ENCODE measurements around the gene ISG20L2. TPM values are rescaled to one million over a fixed set of nuclear protein-coding genes. Genes with fewer than 3 reads are reported as not detected.
A peak's percentile ranks its signal among the peaks of the same experiment; 100 is the strongest.

Gene ISG20L2
- total and polyA plus RNA-seq, 7 donors: 12.0 to 23.4 (median 17.0) TPM

DNA sequence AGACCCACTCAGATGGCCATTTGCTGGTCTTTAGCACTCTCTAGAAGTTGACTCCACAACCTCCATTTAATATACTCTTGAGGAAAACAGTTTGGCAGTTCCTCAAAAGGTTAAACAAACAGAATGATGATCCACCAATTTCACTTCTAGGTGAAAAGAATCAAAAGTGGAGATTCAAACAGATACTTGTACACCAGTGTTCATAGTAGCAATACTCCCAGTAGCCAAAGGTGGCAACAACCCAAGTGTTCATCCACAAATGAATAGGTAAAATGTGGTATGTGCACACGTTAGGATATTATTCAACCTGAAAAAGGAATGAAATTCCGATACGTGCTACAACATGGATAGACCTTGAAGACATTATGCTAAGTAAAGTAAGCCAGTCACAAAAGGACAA, 45.0 kb upstream of the ISG20L2 start:
- 91 to 92% methylated on average over 3 of the region's 3 CpGs for WGBS, 2 donors
- DNase-seq: no peak
- Histone ChIP-seq H3K9me3 (no peaks in the 10 kb centered on the region), H3K4me1 (peaks cover 0 to 81% (median 68%) of the 10 kb centered on the region in 4 donors), H3K27me3 (no peaks in the 10 kb centered on the region), H3K36me3 (peaks cover 0 to 18% (median 6%) of the 10 kb centered on the region in 4 donors), H3K4me3 (no peak overlapping the region), H3K27ac (peak overlapping the region in 2 of 4 donors; percentile 10 to 27)
- intact Hi-C loops (cut with DNase I): no loop called here
- TF ChIP-seq CTCF (IDR thresholded peaks at IDR 0.05) (peak in 1 of 4 experiments; percentile 6), POLR2A (IDR thresholded peaks at IDR 0.05) (no peak), EP300 (IDR thresholded peaks at IDR 0.05) (no peak)

DNA sequence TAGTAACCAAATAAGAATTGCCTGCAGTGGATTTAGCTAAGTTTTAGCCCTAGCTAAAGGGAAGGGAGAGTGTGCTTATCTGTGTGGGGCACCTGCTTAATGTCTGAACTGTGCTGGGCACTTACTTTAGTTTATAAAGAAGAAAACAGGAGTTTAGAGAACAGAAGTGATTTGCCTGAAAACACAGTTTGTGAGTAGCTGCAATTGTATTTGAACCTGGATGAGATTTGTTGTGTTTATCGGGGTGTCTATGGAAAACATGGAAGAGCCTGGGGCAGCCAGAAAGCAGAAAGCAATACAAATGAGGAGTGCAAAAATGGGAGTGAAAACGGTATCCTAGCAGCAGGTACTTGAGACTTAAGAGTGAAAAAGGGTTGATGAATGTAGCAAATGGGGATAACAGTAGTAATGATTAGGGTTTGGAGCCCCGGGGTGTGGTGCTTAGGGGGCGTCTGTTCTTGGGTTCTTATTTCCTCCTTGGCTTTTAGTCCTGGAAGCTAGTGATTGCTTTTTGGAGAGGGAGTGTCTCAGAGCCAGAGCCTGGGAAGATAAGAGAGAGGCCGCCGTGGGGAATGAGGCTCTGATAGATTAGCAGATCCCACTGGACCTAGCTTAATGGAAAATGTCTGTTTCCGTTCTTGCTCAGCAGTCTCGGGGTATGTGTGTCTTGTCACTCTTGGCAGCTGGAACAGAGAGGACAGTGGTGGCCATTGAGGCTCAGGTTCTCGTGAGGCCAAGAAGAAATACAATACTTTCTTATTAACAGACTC, 44.3 kb upstream of the ISG20L2 start:
- 47 to 67% methylated on average over 9 of the region's 9 CpGs for WGBS, 2 donors
- H3K27me3 ChIP-seq: no peaks in the 10 kb centered on the region
- no peak overlapping the region for H3K4me3 ChIP-seq

DNA sequence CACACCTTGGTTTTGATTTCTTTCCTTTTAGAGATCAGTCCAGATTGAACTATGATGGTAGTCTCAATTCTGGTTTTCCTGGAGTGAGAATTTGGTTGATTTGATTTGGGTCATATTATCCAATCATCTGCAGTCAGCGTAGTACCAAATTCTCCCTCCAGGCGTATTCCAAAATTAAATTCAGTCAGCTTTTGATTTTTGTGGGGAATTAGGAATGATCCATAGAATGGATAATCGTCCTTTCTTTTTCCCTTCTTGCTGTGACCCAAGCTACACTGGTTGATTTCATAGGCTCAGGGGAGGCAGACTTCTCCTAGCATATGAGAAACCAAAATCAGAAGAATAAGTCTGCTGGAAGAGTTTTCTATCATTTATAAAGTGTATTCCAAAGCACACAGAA, 43.7 kb upstream of the ISG20L2 start:
- intact Hi-C loops (cut with DNase I): no loop called here
- H3K27me3 ChIP-seq: no peaks in the 10 kb centered on the region
- no peaks in the 10 kb centered on the region for H3K9me3 ChIP-seq
- peaks cover 0 to 73% (median 66%) of the 10 kb centered on the region in 4 donors for H3K4me1 ChIP-seq
- TF ChIP-seq EP300 (IDR thresholded peaks at IDR 0.05): no peak
- TF ChIP-seq POLR2A (IDR thresholded peaks at IDR 0.05): no peak
- TF ChIP-seq CTCF (IDR thresholded peaks at IDR 0.05): no peak
- TF ChIP-seq POLR2AphosphoS5 (IDR thresholded peaks at IDR 0.05): no peak
- 90 to 93% methylated on average over 3 of the region's 3 CpGs for WGBS, 2 donors
- H3K36me3 ChIP-seq: peaks cover 0 to 18% (median 6%) of the 10 kb centered on the region in 4 donors
- H3K4me3 ChIP-seq: no peak overlapping the region
- peak overlapping the region in 2 of 4 donors; percentile 5 to 29 for H3K27ac ChIP-seq
- DNase-seq: no peak

More for the DNA sequence above, 44.3 kb upstream of the ISG20L2 start:
- peaks cover 0 to 80% (median 72%) of the 10 kb centered on the region in 4 donors for H3K4me1 ChIP-seq
- no peaks in the 10 kb centered on the region for H3K9me3 ChIP-seq
- peaks cover 0 to 18% (median 6%) of the 10 kb centered on the region in 4 donors for H3K36me3 ChIP-seq
- peak; percentile 35 for DNase-seq
- H3K27ac ChIP-seq: peak overlapping the region in 3 of 4 donors; percentile 10 to 29 (median 27)
- intact Hi-C loops (cut with DNase I): no loop called here
- TF ChIP-seq POLR2AphosphoS5 (IDR thresholded peaks at IDR 0.05) (no peak), EP300 (IDR thresholded peaks at IDR 0.05) (no peak), CTCF (IDR thresholded peaks at IDR 0.05) (no peak), POLR2A (IDR thresholded peaks at IDR 0.05) (no peak)

DNA sequence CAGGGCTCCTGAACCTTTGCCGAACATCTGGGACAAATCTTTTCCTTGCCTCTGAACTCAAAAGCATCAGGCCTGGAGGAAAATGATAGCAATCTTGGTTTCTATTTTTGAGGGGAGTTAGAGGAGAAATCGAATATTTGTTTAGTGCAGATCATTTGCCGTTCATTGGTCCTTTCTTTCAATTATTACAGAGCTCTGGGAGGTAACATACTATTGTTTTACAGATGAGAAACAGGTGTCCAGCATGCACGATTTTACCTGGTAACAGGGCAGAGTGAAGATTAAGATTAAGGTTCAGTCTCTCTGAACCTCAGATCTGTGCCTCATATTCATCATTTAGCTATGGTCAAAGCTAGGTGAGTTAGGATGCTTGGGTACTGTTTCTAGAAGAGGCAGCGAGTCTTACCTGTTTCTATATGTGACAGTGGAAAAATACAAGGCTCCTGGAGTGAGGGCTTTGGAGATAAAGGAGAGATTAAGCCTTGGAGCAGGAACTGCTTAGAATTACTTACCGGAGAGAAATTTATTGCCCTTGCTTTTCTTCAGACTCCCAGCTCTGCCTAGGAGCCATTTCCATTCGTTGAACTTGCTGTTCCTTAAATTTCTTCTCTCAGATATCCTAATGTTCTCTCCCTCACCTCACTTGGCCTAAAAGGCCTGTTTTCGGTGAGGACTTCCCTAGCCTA, 40.2 kb upstream of the ISG20L2 start:
- H3K27me3 ChIP-seq: no peaks in the 10 kb centered on the region
- H3K4me3 ChIP-seq: peak overlapping the region; percentile 67 to 99 (median 86)
- H3K27ac ChIP-seq: peak overlapping the region; percentile 92 to 96 (median 93)
- TF ChIP-seq CTCF (IDR thresholded peaks at IDR 0.05): no peak
- intact Hi-C loops (cut with DNase I): loop anchor here (5.0 kb wide), 1 partner anchor 41 kb away; the partner anchor contains the start of genes ISG20L2 and METTL25B
- 10 to 27% methylated on average over 8 of the region's 8 CpGs for WGBS, 2 donors
- H3K9me3 ChIP-seq: no peaks in the 10 kb centered on the region
- H3K36me3 ChIP-seq: peaks cover 0 to 18% (median 6%) of the 10 kb centered on the region in 4 donors
- H3K4me1 ChIP-seq: peaks cover 0 to 64% (median 61%) of the 10 kb centered on the region in 4 donors
- DNase-seq: no peak
